GM12878 (cell line): ENCODE data around the gene FSCB. TPM values are rescaled to one million over a fixed set of nuclear protein-coding genes. Genes with fewer than 3 reads are reported as not detected.

Experiments used
- ATAC-seq: fragments of 200-7000 bp; cut with Tn5 transposase; 3 replicates; pipeline ENCODE4 v1.9.1; 2020; ENCODE audit warnings: mild to moderate bottlenecking, moderate library complexity
- BruUV-seq: library from RNA; stranded (reverse); fragments of 400-500 nt; replicated peaks from 2 replicates; lab custom pipeline; 2021; lab: Mats Ljungman, UMichigan
- CTCF ChIA-PET: fragments of 300-600 bp; sonication (Branson Sonifier 250); formaldehyde crosslinking; extraction: SDS; loops from one replicate; lab custom pipeline; 2021; ENCODE audit warnings: inconsistent platforms; lab: Yijun Ruan, JAX
- POLR2A ChIA-PET: fragments of 350-600 bp; formaldehyde crosslinking; extraction: SDS; loops from one replicate; lab custom pipeline; 2021; ENCODE audit warnings: inconsistent platforms; lab: Charles Lee
- RAD21 ChIA-PET: fragments of 300-600 bp; sonication (Branson Sonifier 250); formaldehyde crosslinking; loops from one replicate; lab custom pipeline; 2023; ENCODE audit warnings: antibody characterized with exemption; ENCODE audit not compliant: unreplicated experiment; lab: Charles Lee
- SMC1A ChIA-PET: fragments of 300-600 bp; sonication (Branson Sonifier 250); formaldehyde crosslinking; loops from one replicate; lab custom pipeline; 2023; ENCODE audit not compliant: unreplicated experiment, uncharacterized antibody; lab: Charles Lee
- DNase-seq: peaks from one replicate; pipeline ENCODE4 v3.0.0-alpha.2; 2011; ENCODE audit warnings: low read depth, low spot score
- FAIRE-seq: peaks from 3 replicates; lab custom pipeline; 2011; peaks lifted over from hg19 to GRCh38; lab: Jason Lieb, UNC
- H2AFZ ChIP-seq: 2 replicates; pipeline ENCODE4 v1.6.0; 2011; ENCODE audit warnings: low read depth, low read length, control low read depth; ENCODE audit not compliant: control insufficient read depth
- H3K27ac ChIP-seq: 2 replicates; pipeline ENCODE4 v1.5.1; 2011; ENCODE audit warnings: control low read depth; ENCODE audit not compliant: control insufficient read depth, insufficient read depth
- H3K27me3 ChIP-seq, 2 experiments: replicated peaks in 1 of 2; 2 replicates each; pipeline versions ENCODE4 v1.6.0 to v1.6.1; 2011; ENCODE audit warnings: low read length in 1 of 2; ENCODE audit not compliant: control insufficient read depth in 2 of 2, insufficient read depth in 2 of 2
- H3K36me3 ChIP-seq, 2 experiments: 2 replicates each; pipeline ENCODE4 v1.5.1; 2011; ENCODE audit warnings: low read length in 1 of 2; ENCODE audit not compliant: control insufficient read depth in 2 of 2, insufficient read depth in 2 of 2
- H3K4me1 ChIP-seq: 2 replicates; pipeline ENCODE4 v1.6.1; 2011; ENCODE audit warnings: mild to moderate bottlenecking, low read length, moderate library complexity, mixed read lengths; ENCODE audit not compliant: control insufficient read depth, insufficient read depth
- H3K4me2 ChIP-seq: 2 replicates; pipeline ENCODE4 v1.6.0; 2011; ENCODE audit warnings: control low read depth; ENCODE audit not compliant: control insufficient read depth, insufficient read depth
- H3K4me3 ChIP-seq: fragments of 200-600 bp; sonication (generic); 2 replicates; pipeline ENCODE4 v1.5.1; 2016
- H3K79me2 ChIP-seq: 2 replicates; pipeline ENCODE4 v1.6.0; 2011; ENCODE audit warnings: low read length; ENCODE audit not compliant: control insufficient read depth, insufficient read depth
- H3K9ac ChIP-seq: 2 replicates; pipeline ENCODE4 v1.8.0; 2011; ENCODE audit warnings: low read length, control low read depth, mixed read lengths; ENCODE audit not compliant: control insufficient read depth, insufficient read depth
- H3K9me3 ChIP-seq: replicated peaks from 3 replicates; pipeline ENCODE4 v1.5.1; 2011; ENCODE audit warnings: mild to moderate bottlenecking, low read length; ENCODE audit not compliant: control insufficient read depth, insufficient read depth
- H4K20me1 ChIP-seq: 2 replicates; pipeline ENCODE4 v1.6.0; 2011; ENCODE audit not compliant: control insufficient read depth, insufficient read depth
- CBX3 ChIP-seq: fragments of 200-600 bp; sonication (generic); IDR thresholded peaks from 2 replicates; pipeline ENCODE4 v1.6.1; 2016; ENCODE audit warnings: low read depth, borderline replicate concordance
- CHD2 ChIP-seq: IDR thresholded peaks from 2 replicates; pipeline ENCODE4 v1.6.1; 2011; ENCODE audit warnings: low read depth, low read length, improper control_type of control experiment, borderline replicate concordance
- CUX1 ChIP-seq: IDR thresholded peaks from 2 replicates; pipeline ENCODE4 v1.6.1; 2012; ENCODE audit warnings: improper control_type of control experiment, low read depth, low read length; ENCODE audit not compliant: insufficient replicate concordance
- KLF5 ChIP-seq: fragments of 450-650 bp; IDR thresholded peaks from 2 replicates; pipeline ENCODE4 v1.6.1; 2014; ENCODE audit warnings: mild to moderate bottlenecking; ENCODE audit not compliant: partially characterized antibody
- LARP7 ChIP-seq: fragments of 450-650 bp; IDR thresholded peaks from 2 replicates; pipeline ENCODE4 v1.6.1; 2017; ENCODE audit warnings: mild to moderate bottlenecking
- POLR2A ChIP-seq: IDR thresholded peaks from 2 replicates; pipeline ENCODE4 v1.6.1; 2011; ENCODE audit warnings: low read depth, mild to moderate bottlenecking, low read length
- RBBP5 ChIP-seq: fragments of 200-600 bp; sonication (generic); conservative IDR thresholded peaks from 2 replicates; pipeline ENCODE4 v1.6.1; 2016
- RELA ChIP-seq: fragments of 450-650 bp; IDR thresholded peaks from 2 replicates; pipeline ENCODE4 v1.8.0; 2014; ENCODE audit warnings: borderline replicate concordance; ENCODE audit not compliant: partially characterized antibody
- RELB ChIP-seq: fragments of 450-650 bp; IDR thresholded peaks from 2 replicates; pipeline ENCODE4 v1.6.1; 2017; ENCODE audit warnings: low read depth, mild to moderate bottlenecking, moderate library complexity
- RUNX3 ChIP-seq: IDR thresholded peaks from 2 replicates; pipeline ENCODE4 v1.6.1; 2012; ENCODE audit warnings: low read length, inconsistent platforms
- ZBTB33 ChIP-seq: fragments of 450-650 bp; IDR thresholded peaks from 2 replicates; pipeline ENCODE4 v1.6.1; 2017; ENCODE audit warnings: mild to moderate bottlenecking
- ZNF687 ChIP-seq: fragments of 450-650 bp; IDR thresholded peaks from 2 replicates; pipeline ENCODE4 v1.6.1; 2017; ENCODE audit warnings: mild to moderate bottlenecking, moderate library complexity
- WGBS: methylation state at CpG from one replicate; pipeline ENCODE4 v1.1.6; 2016; ENCODE audit warnings: low lambda C conversion rate; ENCODE audit not compliant: insufficient replicate concordance, insufficient coverage; ENCODE audit errors: missing lambda C conversion rate; 5-methylcytosine and 5-hydroxymethylcytosine counted together
- in situ Hi-C: fragments of 300-500 bp; cut with MboI; formaldehyde crosslinking; loops from 9 replicates; pipeline ENCODE4 v1.14.3; 2018; ENCODE audit warnings: mixed read lengths
- intact Hi-C: fragments of 100-400 bp; cut with micrococcal nuclease; formaldehyde crosslinking; loops from one replicate; pipeline ENCODE4 v1.14.2; 2022; ENCODE audit not compliant: unreplicated experiment
- polyA plus RNA-seq, 11 experiments: library from polyadenylated mRNA; depleted of rRNA in 4 of 11; unstranded in 6 of 11; stranded (reverse) in 5 of 11; fragments of >200 nt; fragmentation: Nextera tagmentation in 4 of 11; fragmentation: Illumina TruSeq in 1 of 11; extraction: Ambion mirVana in 4 of 11; extraction: Trizol in 1 of 11; gene quantifications; 1 replicate in 1 of 11; 2 replicates in 10 of 11; pipeline versions ENCODE4 v1.2.1 to v1.2.3, GENCODE V29; 2011 to 2016; ENCODE audit warnings: inconsistent platforms in 2 of 11, missing spikeins in 2 of 11, low read depth in 1 of 11
- total RNA-seq, 4 experiments: library from RNA; depleted of rRNA in 3 of 4; stranded (reverse); fragments of >200 nt in 3 of 4; fragmentation: Illumina TruSeq in 1 of 4; extraction: Trizol in 1 of 4; gene quantifications; 2 replicates each; pipeline versions ENCODE4 v1.2.1 to v1.2.3, GENCODE V29; 2013 to 2021

The FSCB gene
- total and polyA plus RNA-seq, 10 of the 15 experiments (the other 5 are each of a cell fraction or from before 2014, with no cell fraction given): not detected

GRCh38 chr14:44530475-44530874 lies 23.4 kb upstream of the FSCB start:
- Histone ChIP-seq H3K27me3 (no peaks in the 10 kb centered on the region), H2AFZ (no peak overlapping the region), H3K9me3 (no peaks in the 10 kb centered on the region), H3K4me1 (no peaks in the 10 kb centered on the region), H3K27ac (no peak overlapping the region), H3K36me3 (no peaks in the 10 kb centered on the region), H3K4me2 (no peak overlapping the region), H3K9ac (no peak overlapping the region), H3K4me3 (no peak overlapping the region), H3K79me2 (no peaks in the 10 kb centered on the region), H4K20me1 (no peaks in the 10 kb centered on the region)
- no TSS peak for BruUV-seq
- intact Hi-C loops (no loop called here), in situ Hi-C loops (no loop called here)
- DNase-seq: no peak
- ChIA-PET SMC1A (no interaction called here), CTCF (no interaction called here), POLR2A (no interaction called here), RAD21 (no interaction called here)
- no peak for ATAC-seq
- FAIRE-seq: no peak
- 31% methylated on average over 3 of the region's 3 CpGs for WGBS
- TF ChIP-seq CHD2 (no peak), LARP7 (no peak), RELB (no peak), CBX3 (no peak), KLF5 (no peak), RELA (no peak), CUX1 (no peak), ZNF687 (no peak), POLR2A (no peak), ZBTB33 (no peak), RUNX3 (no peak), RBBP5 (no peak)
